NB4 (cell line): Measurements from ENCODE around the gene RASSF5.

Experiments
- CTCF ChIP-seq: IDR thresholded peaks from one replicate; pipeline ENCODE4 v1.5.1; 2012; ENCODE audit warnings: low read depth, low read length
- MAX ChIP-seq: IDR thresholded peaks from 2 replicates; pipeline ENCODE4 v1.6.1; 2011; ENCODE audit warnings: low read depth, low read length
- MYC ChIP-seq: IDR thresholded peaks from 2 replicates; pipeline ENCODE4 v1.6.1; 2011; ENCODE audit warnings: low read depth, low read length
- POLR2A ChIP-seq: IDR thresholded peaks from 2 replicates; pipeline ENCODE4 v1.6.1; 2011; ENCODE audit warnings: mild to moderate bottlenecking; ENCODE audit not compliant: insufficient read length; ENCODE audit errors: extremely low read depth

GRCh38 chr1:206509612-206510257 is 2.4 kb downstream of the RASSF5 start:
- TF ChIP-seq CTCF (no peak), POLR2A (no peak), MAX (no peak), MYC (no peak)
